Globus pallidus (tissue), 1 donor: ENCODE results near the gene RNF13.

Source experiments
- DNase-seq: peaks from one replicate; pipeline ENCODE4 v3.0.0-alpha.2; 2015; ENCODE audit warnings: low spot score

Gene RNF13, protein sequence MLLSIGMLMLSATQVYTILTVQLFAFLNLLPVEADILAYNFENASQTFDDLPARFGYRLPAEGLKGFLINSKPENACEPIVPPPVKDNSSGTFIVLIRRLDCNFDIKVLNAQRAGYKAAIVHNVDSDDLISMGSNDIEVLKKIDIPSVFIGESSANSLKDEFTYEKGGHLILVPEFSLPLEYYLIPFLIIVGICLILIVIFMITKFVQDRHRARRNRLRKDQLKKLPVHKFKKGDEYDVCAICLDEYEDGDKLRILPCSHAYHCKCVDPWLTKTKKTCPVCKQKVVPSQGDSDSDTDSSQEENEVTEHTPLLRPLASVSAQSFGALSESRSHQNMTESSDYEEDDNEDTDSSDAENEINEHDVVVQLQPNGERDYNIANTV

DNA sequence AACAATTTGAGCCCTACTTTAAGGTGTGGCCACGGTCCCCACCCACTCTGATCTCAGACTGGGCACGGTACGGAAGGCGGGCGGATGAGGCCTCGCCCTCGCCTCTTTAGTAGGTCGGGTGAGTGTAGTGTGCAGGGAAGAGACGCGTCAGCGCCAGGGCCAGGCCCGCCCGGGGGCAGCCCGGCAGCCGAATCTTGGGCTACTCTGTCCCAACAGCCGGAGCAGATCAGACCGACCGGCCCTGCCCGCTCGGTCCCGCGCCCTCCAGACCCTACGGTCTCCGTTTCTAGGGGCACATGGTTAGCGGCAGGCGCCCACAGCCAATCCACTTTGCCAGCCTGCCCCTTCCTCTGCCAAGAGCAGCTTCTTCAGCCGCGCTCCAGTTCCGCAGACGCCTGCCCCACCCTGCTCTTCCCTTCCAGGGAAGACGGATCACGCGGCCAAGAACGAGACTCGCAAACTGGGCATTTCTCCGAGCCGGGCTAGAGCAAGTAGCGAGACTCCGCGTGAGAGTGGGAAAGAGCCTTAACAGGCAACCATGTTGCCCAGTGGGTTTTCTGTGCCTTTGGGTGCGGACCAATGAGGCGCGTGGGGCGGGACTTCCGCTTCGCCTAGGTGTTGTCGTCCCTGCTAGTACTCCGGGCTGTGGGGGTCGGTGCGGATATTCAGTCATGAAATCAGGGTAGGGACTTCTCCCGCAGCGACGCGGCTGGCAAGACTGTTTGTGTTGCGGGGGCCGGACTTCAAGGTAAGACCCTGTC, at the start of gene RNF13:
TSS of gene RNF13 (plus strand) at position 610 of the 761 bp plus-strand sequence. CDS start 32,812 bp downstream, outside the sequence.
- DNase-seq, result peak; percentile 99

DNA sequence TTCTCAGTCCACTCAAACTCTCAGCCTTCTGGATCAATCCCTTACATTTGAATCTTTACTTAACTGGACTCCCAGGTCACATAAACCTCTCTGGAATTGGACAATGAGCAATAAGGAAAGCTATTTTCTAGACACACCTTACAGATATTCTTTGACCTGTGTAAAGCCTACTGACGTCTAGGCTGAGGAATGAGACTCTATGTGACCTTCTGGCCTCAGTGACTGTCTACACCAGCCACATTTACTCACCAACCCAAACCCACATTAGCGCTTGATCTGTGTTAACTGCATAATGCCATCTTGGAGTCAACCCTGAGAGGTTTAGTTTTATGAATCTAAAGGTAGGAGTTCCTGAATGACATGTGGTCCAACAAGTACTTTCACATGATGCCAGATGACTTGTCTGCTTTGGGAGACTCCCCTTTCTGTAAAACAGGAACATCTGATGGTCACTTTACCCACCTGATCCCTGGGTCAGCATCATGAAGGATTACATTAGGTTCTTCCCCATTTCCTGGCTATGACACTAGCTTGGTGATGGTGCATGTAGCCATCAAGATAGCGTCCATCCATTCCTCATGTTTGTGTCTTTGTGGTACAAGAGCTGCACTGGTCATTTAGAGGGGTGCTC, 49.3 kb upstream of the RNF13 start:
- DNase-seq, result no peak

DNA sequence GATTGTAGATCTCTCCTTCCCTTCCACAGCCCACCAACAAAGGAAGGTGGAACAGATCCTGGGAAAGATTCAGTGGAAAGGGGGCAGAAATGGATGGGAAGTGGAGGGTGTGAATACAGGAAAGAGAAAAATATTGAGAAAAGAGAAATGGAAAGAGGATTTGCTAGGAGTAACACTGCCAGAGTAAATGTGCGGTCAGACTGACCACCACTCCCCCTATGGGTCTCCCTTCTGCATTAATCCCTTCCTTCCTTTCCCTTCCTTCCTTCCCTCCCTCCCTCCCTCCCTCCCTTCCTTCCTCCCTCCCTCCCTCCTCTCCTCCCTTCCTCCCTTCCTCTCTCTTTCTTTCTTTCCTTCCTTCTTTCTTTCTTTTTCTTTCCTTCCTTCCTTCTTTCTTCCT, 48.7 kb upstream of the RNF13 start:
- no peak for DNase-seq

DNA sequence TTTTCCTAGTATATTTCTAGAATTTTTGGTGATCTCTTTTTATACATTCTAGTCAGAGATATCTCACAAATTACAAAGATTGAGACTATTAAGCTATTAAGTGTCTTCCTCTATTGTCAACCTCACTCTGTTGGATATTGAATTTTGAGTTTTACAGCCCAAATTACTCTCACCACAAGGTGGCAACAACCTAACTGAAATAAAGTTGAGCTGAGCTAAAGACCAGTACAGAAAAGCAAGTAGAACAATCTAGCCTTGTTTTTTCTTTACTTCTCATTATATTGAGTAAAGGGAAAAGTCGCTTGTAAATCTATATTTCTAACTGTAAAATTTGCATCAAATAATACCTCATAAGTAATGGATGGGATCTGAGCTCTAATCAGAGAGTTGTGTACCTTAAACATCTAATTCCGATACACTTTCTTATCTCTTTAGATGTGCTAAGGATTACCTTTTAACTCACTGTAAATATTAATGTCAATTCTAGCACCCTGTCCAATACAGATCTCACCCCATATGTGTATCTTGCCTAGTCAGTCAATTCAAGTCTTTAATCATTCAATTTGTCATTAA, 47.2 kb upstream of the RNF13 start:
- peak; percentile 87 for DNase-seq

DNA sequence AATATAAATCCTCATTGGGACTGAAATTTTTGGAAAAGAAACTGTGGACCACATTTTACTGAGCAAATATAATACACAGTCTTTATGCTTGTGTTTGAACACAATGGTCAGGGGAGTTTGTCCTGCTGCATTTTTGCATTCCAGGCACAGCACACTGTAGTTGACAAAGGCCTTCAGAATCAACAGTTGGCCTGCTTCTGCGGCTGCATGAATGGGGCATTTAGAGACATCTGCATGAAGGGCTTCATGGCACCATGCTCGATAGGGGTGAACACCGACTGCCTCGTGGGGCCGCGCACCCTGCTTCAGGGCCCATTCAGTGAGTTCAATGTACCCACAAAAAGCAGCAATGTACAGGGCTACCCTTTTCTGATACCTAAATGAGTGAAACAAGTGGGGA, 45.3 kb upstream of the RNF13 start:
- peak; percentile 97 for DNase-seq

DNA sequence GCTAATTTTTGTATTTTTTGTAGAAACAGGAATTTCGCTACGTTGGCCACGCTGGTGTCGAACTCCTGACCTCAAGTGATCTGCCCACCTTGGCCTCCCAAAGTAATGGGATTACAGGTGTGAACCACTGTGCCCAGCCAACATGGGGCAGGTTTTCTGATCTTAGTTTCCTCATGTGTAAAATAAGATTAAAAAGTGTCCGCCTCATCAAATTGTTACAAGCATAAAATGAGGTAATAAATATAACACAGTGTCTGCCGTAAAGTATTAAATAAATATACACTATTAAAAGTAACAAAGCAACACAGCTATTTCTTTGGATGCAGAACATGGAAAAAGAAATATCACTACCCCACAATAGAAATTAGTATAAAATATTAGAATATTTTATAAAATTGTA, 44.3 kb upstream of the RNF13 start:
- no peak for DNase-seq

DNA sequence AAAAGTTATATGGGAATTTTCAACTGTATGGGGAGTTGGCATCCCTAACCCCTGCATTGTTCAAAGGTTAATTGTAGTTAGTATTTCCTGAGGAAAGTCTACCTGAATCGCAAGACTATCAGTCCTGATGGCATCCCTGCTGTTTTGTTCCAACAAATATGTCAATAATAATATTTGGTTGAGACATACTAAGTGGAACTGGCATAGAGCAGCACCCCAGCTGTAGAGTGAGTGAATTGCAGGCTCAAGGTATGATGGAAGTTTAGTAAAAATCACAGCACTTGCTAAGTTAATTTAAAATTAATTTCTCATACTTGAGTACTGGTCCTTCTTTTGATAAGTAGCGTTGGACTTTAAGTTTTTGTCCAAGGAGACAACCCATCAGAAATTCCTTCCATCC, 42.8 kb upstream of the RNF13 start:
- DNase-seq, result no peak

DNA sequence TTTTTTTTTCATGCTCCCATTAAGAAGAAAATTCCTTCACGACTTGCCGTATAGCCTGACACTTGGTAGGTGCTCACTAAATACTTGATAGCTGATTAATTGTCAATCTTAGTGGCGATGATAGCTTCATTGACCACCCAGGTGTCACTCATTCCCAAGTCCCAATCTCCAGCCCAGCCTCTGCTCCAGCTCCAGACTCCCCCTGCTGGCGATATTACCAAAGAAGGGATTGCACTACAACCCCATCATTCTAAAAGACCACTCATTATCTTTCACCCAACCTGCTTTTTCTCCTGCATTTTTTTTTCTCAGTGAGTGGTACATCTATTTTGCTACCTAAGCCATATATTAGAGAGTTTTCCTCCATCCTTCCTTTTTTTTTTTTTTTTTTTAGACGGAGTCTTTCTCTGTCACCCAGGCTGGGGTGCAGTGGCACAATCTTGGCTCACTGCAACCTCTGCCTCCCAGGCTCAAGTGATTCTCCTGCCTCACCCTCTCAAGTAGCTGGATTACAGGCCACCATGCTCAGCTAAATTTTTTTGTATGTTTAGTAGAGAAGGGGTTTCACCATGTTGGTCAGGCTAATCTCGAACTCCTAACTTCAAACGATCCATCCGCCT, 41.3 kb upstream of the RNF13 start:
- peak; percentile 47 for DNase-seq

DNA sequence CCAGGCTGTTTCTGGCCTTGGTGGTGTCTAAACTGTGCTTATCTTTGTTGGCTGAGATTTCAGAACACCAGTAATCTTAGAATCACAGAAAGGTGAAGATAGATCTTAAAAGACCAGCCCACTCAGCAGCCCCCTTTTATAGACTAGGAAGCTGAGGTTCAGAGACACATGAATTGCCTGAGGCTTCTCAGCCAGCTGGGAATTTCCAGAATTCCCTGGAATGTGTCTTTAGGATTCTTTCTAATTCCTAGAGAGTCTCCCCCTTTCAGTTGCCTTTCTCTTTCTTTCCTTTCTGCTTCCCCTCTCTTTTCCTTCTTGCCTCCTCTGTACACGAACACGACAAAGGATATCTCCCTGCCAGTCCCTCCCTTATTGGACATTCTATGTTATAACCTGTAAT, 40.2 kb upstream of the RNF13 start:
- DNase-seq, result no peak

DNA sequence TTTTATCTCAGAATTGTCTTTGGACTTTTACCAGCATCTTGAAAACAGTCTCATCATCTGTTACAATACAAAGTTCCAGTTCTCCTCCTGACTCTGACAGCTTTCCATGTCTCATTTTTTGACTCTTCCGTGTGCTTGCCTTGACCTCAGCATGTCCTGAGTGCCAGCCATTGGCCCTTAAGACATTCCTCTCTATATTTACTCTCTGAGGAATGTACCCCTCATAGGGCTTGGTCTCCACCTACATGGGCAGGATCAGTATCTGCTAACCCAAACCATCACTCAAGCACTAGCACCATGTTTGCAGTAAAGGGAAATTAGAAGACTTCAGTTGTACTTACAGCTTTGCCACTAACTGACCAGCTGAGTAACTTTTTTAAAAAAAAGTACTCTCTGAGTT, 36.8 kb upstream of the RNF13 start:
- no peak for DNase-seq

DNA sequence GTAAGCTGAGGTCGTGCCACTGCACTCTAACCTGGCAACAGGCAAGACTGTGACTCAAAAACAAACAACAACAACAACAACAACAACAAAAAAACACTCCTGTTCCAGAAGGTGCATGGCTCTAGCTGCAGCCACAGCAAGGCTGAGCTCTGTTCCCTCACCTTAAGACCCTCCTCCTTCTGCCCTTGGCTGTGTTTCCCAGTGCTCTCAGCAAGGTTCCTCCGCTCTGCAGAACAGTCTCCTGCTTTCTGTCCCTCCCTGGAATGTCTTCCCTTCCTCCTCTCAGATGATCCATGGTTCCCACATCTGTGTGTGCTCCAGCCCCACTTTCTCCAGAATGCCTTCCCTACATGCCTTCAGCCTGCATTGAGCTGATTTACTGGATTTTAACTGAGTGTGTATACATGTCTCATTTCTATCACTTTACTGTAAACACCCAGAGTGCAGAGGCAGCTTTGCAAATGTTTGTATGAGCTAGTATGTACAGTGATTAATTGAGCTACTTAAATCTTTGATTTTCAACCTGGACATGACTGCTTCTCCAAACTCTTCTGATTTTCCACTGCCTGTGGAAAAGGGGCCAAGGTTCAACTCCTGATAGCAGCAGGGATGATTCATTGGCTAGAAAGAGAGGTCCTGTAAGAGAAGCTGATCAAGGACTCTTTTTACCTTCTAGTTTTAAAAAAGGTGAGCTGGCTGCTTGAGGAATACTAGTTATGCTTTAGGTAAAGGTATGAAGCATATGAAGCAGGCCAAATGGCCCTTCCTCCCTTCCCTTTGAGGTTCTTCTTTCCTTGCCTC, 35.4 kb upstream of the RNF13 start:
- no peak for DNase-seq

DNA sequence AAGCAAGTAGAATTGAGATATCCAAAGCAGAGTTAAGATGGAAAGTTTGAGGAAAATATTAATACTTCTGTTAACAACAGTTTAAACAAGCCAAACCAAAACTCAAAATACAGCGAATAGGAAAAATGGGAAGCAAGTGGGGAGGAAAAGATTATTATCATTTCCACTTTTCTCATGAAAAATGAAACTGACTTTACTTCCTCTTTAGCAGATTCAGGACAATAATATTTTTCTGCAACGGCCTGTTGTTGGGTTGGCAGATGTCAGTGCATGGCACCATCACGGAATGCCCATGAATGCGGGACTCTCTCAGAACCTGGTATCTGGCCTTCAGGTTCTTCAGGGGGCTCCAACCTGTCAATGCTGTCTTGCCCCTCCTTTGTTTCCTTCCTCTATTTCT, 31.8 kb upstream of the RNF13 start:
- no peak for DNase-seq

DNA sequence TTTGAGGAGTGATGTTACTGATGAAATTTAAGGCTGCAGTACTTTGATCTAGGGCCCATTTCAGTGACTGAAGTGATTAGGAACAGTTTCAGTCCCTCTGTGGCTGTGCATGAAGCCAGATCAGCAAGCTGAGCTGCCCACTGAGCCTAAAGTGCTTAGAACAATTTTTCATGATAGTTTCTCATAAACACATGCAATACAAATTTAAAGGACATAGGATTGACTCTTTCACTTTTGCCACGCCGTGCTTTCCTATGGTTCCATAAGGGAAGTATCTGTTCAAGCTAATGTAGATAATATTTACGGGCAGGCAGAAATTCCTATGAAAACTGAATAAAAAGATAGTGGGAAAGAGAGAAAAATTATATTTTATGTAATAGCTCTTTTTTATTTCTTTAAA, 31.3 kb upstream of the RNF13 start:
- no peak for DNase-seq

DNA sequence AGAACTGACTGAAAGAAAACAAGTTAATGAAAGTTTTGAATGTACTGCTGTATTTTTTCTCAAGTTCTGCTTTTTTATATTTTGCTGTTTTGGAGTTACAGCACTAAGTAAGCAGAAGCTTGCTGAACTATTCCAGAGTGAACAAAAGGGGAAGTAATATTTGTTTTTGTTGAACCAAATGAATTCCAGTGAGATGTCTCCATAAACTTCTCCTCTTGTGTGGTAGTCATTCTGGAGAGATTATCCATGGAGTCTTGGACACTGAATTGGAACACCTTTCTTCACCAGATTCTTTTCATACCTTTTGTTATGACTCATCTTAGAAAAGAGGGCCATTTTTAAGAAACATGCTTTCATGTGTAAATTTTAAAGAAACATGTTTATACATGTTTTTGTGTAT, 29.4 kb upstream of the RNF13 start:
- DNase-seq, result peak; percentile 24

DNA sequence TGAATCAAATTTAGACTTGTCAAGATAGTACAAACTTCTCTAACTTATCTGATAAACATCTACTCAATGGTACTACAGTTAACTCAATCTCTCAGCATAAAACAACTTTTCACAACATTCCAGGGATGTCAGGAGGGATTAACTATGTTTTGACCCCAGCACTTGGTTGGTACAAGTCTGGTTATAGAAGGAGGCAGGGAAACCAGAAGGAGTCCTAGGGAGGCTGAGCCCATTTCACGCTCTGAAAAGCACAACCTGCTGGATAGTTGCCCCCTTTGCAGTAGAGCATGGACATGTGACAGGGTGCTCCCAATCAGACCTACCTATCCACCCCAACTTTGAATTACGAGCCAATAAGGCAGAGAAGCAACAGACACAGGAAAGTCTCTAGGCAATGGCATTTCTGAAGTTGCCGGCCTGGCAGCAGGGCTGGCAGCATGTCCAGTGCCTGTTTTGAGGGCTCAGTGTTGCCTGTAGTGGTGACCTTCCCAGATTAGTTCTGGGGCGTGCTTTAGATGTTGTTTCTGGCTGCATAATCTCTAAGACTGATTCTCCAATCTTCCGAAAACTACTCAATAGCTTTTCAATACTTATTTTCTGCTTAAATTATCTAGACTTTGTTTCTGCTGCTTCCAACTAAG, 28.8 kb upstream of the RNF13 start:
- no peak for DNase-seq

DNA sequence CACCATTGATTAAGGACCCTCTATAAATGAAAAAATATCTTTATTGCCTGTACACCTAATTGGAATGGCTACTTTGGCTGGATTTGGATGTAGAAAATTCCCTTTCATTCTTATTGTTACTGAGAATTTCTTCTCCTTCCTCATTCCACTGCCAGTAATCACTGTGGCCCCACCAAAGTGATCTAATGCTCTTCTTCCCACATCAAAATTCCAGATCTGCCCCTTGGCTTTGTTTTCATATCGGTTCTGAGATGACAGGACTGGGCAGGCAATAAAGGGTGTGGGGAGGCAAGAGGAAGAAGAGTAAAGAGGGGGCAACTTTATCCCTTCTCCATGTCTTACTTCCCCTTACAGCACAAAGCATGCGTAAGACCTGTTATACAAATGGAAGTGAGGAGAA, 22.7 kb upstream of the RNF13 start:
- no peak for DNase-seq

DNA sequence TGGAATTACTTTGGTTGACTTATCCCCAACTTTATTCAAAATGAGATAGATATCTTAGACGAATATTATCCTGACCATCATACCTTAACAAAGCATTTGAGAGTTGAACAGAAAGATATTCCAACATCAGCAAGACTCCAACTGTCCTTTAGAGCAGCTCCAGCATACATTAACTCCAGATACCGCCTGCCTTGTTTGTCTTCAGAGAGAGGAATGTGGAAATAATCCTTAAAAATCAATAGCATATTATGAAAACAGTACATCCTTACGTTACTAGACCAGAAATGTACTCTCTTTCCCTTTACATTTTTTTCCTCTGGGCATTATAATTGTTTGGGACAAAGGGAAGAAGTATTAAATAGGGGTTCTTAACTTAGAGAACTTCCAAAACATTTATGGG, 22.3 kb upstream of the RNF13 start:
- no peak for DNase-seq

DNA sequence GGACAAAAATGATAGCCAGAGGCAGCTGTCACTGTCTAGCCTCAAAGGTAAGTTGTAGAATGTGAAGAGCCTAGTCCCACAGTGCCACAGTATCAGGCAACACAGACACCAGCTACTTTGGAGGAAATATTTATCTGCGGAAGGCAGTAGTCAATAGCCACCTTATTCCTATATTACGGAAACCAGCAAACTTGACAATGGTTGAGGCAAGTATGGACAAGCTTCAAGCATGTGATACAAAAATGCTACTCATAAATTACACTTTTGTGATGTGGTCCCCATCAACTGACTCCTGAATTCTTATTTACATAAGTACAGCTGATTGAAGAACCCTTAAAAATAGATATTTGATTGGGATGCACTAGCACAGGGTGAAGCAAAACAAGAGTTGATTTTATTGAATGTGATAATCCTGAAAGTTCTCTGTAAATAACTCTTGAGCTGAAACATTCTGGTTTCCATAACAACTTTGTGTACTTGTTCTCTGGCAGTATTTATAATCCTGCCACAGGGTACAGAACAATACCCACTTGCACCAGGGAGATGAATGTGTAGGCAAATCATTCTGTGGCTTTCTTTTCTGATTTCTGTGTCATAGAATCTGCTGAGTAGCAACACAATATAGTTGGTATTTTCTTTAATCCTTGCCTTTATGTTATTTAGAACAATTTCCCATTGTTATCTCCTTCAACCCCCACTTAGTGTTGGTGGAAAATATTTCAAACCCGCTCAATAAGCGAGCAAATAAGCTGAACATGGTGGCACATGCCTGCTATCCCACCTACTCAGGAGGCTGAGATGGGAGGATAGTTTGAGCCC, 20.4 kb upstream of the RNF13 start, which contains the start of gene ANKUB1:
TSS of gene ANKUB1 (minus strand) at position 103 of the 819 bp plus-strand sequence. CDS start 188 bp downstream, outside the sequence.
- no peak for DNase-seq

DNA sequence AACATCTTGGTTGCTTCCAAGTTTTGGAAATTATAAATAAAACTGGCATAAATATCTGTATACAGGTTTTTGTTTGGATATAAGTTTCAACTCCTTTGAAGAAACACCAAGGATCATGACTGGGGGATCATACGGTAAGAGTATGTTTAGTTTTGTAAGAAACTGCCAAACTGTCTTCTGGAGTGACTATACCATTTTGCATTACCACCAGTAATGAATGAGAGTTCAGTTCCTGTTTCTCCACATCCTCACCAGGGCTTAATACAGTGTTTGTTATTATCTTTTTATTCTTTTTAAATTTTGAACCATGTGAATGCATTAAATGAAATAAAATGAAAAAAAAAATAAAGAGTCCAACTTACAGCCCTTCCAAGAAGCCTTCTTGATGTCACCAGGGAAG, 17.0 kb upstream of the RNF13 start:
- DNase-seq, result no peak

DNA sequence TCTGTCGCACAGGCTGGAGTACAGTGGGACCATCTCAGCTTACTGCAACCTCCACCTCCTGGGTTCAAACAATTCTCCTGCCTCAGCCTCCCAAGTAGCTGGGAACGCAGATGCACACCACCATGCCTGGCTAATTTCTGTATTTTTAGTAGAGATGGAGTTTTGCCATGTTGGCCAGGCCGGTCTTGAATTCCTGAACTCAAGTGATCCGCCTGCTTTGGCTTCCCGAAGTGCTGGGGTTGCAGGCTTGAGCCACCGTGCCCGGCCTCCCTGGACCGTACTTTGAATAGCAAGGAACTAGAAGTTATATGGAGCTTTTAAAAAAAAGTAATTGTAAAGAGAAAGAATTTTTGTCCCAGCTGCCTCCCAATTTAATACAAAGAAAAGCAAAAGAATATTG, 12.3 kb upstream of the RNF13 start:
- DNase-seq, result no peak
